Panc1 (cell line): ENCODE data around the gene BBS1. TPM values are rescaled to one million over a fixed set of nuclear protein-coding genes. Genes with fewer than 3 reads are reported as not detected.

Experiments used
- ATAC-seq: fragments of 200-7000 bp; cut with Tn5 transposase; 2 replicates; pipeline ENCODE4 v1.9.1; 2020; ENCODE audit warnings: mild to moderate bottlenecking, moderate library complexity
- BruUV-seq: library from RNA; stranded (reverse); fragments of 400-500 nt; replicated peaks from 2 replicates; lab custom pipeline; 2021; lab: Mats Ljungman, UMichigan
- CTCF ChIA-PET: fragments of 300-600 bp; sonication (Branson Sonifier 250); formaldehyde crosslinking; loops from one replicate; lab custom pipeline; 2022; ENCODE audit warnings: antibody characterized with exemption; lab: Charles Lee
- POLR2A ChIA-PET: fragments of 300-600 bp; sonication (Branson Sonifier 250); formaldehyde crosslinking; loops from one replicate; lab custom pipeline; 2022; ENCODE audit warnings: antibody characterized with exemption; lab: Charles Lee
- DNase-seq: peaks from one replicate; pipeline ENCODE4 v3.0.0-alpha.2; 2010; ENCODE audit warnings: low read depth, low spot score
- H3K27ac ChIP-seq: 2 replicates; pipeline ENCODE4 v1.5.1; 2011; ENCODE audit warnings: mild to moderate bottlenecking, low read length, inconsistent platforms
- H3K27me3 ChIP-seq: fragments of 200-500 bp; sonication (Bioruptor generic); 2 replicates; pipeline ENCODE4 v1.6.0; 2014; ENCODE audit warnings: low read length, inconsistent platforms; ENCODE audit not compliant: control insufficient read depth, insufficient read depth
- H3K36me3 ChIP-seq: fragments of 200-500 bp; sonication (Bioruptor generic); 2 replicates; pipeline ENCODE4 v1.5.1; 2014; ENCODE audit warnings: inconsistent platforms, mild to moderate bottlenecking, low read length, moderate library complexity; ENCODE audit not compliant: control insufficient read depth, insufficient read depth
- H3K4me1 ChIP-seq: 2 replicates; pipeline ENCODE4 v1.5.1; 2011; ENCODE audit warnings: inconsistent platforms, mild to moderate bottlenecking, low read length, moderate library complexity; ENCODE audit not compliant: control insufficient read depth, insufficient read depth
- H3K4me3 ChIP-seq, 2 experiments: 2 replicates each; pipeline ENCODE4 v1.5.1; 2011 to 2012; ENCODE audit warnings: low read depth in 2 of 2, low read length in 2 of 2, mild to moderate bottlenecking in 2 of 2, inconsistent platforms in 1 of 2, moderate library complexity in 1 of 2
- H3K9me3 ChIP-seq: fragments of 200-500 bp; sonication (Bioruptor generic); 2 replicates; pipeline ENCODE4 v1.5.1; 2014; ENCODE audit warnings: low read depth, mild to moderate bottlenecking, inconsistent platforms, low read length, moderate library complexity; ENCODE audit not compliant: control insufficient read depth, insufficient read depth
- CTCF ChIP-seq: fragments of 450-650 bp; IDR thresholded peaks from 2 replicates; pipeline ENCODE4 v1.5.1; 2017; ENCODE audit warnings: mild to moderate bottlenecking
- POLR2AphosphoS5 ChIP-seq: IDR thresholded peaks from 2 replicates; pipeline ENCODE4 v1.6.1; 2012; ENCODE audit warnings: mild to moderate bottlenecking, low read depth, low read length, moderate library complexity
- REST ChIP-seq, 2 experiments: IDR thresholded peaks; 2 replicates each; pipeline ENCODE4 v1.6.1; 2011 to 2012; ENCODE audit warnings: low read depth in 2 of 2, control low read depth in 1 of 2, low read length in 1 of 2, mild to moderate bottlenecking in 1 of 2, moderate library complexity in 1 of 2; ENCODE audit not compliant: insufficient read depth in 1 of 2
- SIN3A ChIP-seq: IDR thresholded peaks from 2 replicates; pipeline ENCODE4 v1.6.1; 2012; ENCODE audit warnings: low read depth, mild to moderate bottlenecking, low read length, moderate library complexity, borderline replicate concordance; ENCODE audit not compliant: insufficient read depth
- TCF7L2 ChIP-seq: IDR thresholded peaks from 2 replicates; pipeline ENCODE4 v1.6.1; 2011; ENCODE audit warnings: mild to moderate bottlenecking, low read depth, low read length, inconsistent platforms
- in situ Hi-C: cut with HindIII; loops from 2 replicates; pipeline ENCODE4 v1.10.0; 2016; ENCODE audit warnings: low sequenced_read_pairs, low pct_unique_long_range_greater_than_20kb
- intact Hi-C: fragments of 100-400 bp; cut with micrococcal nuclease; formaldehyde crosslinking; loops from one replicate; pipeline ENCODE4 v1.10.0; 2022; ENCODE audit not compliant: unreplicated experiment
- total RNA-seq: library from RNA; stranded (reverse); gene quantifications from one replicate; pipeline ENCODE4 v1.2.1, GENCODE V29; 2021; ENCODE audit not compliant: unreplicated experiment

BBS1 gene
- total RNA-seq, 1 experiment from 2014 or later: 26.9 TPM

- TF ChIP-seq REST (IDR thresholded peaks at IDR 0.05; ENCODE audit: insufficient read depth in 1 of 2, low read depth in 2 of 2, low read length in 1 of 2): no peak
- no peak for TF ChIP-seq SIN3A
- no peak for TF ChIP-seq POLR2AphosphoS5
- no peak for TF ChIP-seq TCF7L2
- no peak for TF ChIP-seq CTCF
- Histone ChIP-seq H3K4me1 (no peaks in the 10 kb centered on the region), H3K4me3 (no peak overlapping the region), H3K27ac (no peak overlapping the region), H3K36me3 (no peaks in the 10 kb centered on the region), H3K27me3 (no peaks in the 10 kb centered on the region; the same call in 1 of the 2 replicates), H3K9me3 (no peaks in the 10 kb centered on the region)
- no peak for ATAC-seq
- in situ Hi-C loops: no loop called here
- ChIA-PET CTCF (no interaction called here), POLR2A (no interaction called here)
- no TSS peak for BruUV-seq
- intact Hi-C loops: no loop called here
- no peak for DNase-seq
Observed at GRCh38 chr11:66555416-66555815, 45.0 kb downstream of the BBS1 start.

GRCh38 chr11:66556086-66556485, 45.7 kb downstream of the BBS1 start:
- no TSS peak for BruUV-seq
- no peak for ATAC-seq
- TF ChIP-seq POLR2AphosphoS5: no peak
- no peak for TF ChIP-seq SIN3A
- TF ChIP-seq REST (IDR thresholded peaks at IDR 0.05; ENCODE audit: insufficient read depth in 1 of 2, low read depth in 2 of 2, low read length in 1 of 2): no peak
- no peak for TF ChIP-seq CTCF
- TF ChIP-seq TCF7L2: no peak
- ChIA-PET POLR2A (no interaction called here), CTCF (interaction anchor here (0.6 kb wide), 1 partner anchor 61 kb away, joined by 3 read pairs; no protein-coding TSS in a partner anchor)
- intact Hi-C loops (no loop called here), in situ Hi-C loops (no loop called here)
- Histone ChIP-seq H3K4me3 (no peak overlapping the region), H3K9me3 (no peaks in the 10 kb centered on the region), H3K36me3 (no peaks in the 10 kb centered on the region), H3K27ac (no peak overlapping the region), H3K4me1 (no peaks in the 10 kb centered on the region), H3K27me3 (no peaks in the 10 kb centered on the region; the same call in 1 of the 2 replicates)
- DNase-seq: no peak
